IMR-90 (cell line): ENCODE measurements around the gene ACTMAP. TPM values are rescaled to one million over a fixed set of nuclear protein-coding genes. Genes with fewer than 3 reads are reported as not detected.
"Not testable (repeated sequence)": the region's sequence is repeated elsewhere in the genome, so short reads cannot be mapped to it uniquely, and the experiment has no call there.

ENCODE experiments used
- ATAC-seq: fragments of 200-7000 bp; cut with Tn5 transposase; 2 replicates; pipeline ENCODE4 v1.9.1; 2020; ENCODE audit warnings: low read depth, mild to moderate bottlenecking, moderate library complexity
- BruUV-seq: library from RNA; stranded (reverse); fragments of 400-500 nt; replicated peaks from 2 replicates; lab custom pipeline; 2021; lab: Mats Ljungman, UMichigan
- CTCF ChIA-PET: fragments of 300-600 bp; formaldehyde crosslinking; extraction: SDS; loops from one replicate; lab custom pipeline; 2021; ENCODE audit warnings: antibody characterized with exemption; lab: Yijun Ruan, JAX
- POLR2A ChIA-PET: fragments of 300-600 bp; sonication (Branson Sonifier 250); formaldehyde crosslinking; loops from one replicate; lab custom pipeline; 2022; ENCODE audit warnings: antibody characterized with exemption; ENCODE audit not compliant: unreplicated experiment; lab: Charles Lee
- DNase-seq: peaks from one replicate; pipeline ENCODE4 v3.0.0; 2013
- H2AFZ ChIP-seq: replicated peaks from 2 replicates; pipeline ENCODE3; 2013; ENCODE audit warnings: low read length, mild to moderate bottlenecking; ENCODE audit not compliant: poor library complexity
- H2AK5ac ChIP-seq: 2 replicates; pipeline ENCODE4 v1.6.1; 2013; ENCODE audit warnings: low read depth, low read length, inconsistent platforms
- H2AK9ac ChIP-seq: replicated peaks from 2 replicates; pipeline ENCODE3; 2013; ENCODE audit warnings: mild to moderate bottlenecking, low read depth, low read length, moderate library complexity; ENCODE audit not compliant: poor library complexity
- H2BK120ac ChIP-seq: 2 replicates; pipeline ENCODE4 v1.6.1; 2013; ENCODE audit warnings: low read depth, low read length, inconsistent platforms
- H2BK15ac ChIP-seq: 3 replicates; pipeline ENCODE4 v1.6.1; 2013; ENCODE audit warnings: low read depth, low read length, inconsistent platforms
- H2BK20ac ChIP-seq: 2 replicates; pipeline ENCODE4 v1.6.1; 2013; ENCODE audit warnings: low read depth, mild to moderate bottlenecking, inconsistent platforms, low read length, moderate library complexity
- H2BK5ac ChIP-seq: 2 replicates; pipeline ENCODE4 v1.6.1; 2013; ENCODE audit warnings: mild to moderate bottlenecking, low read depth, low read length, inconsistent platforms; ENCODE audit not compliant: poor library complexity, severe bottlenecking
- H3K14ac ChIP-seq: replicated peaks from 2 replicates; pipeline ENCODE4 v1.6.1; 2013; ENCODE audit warnings: low read depth, low read length, inconsistent platforms
- H3K18ac ChIP-seq: 2 replicates; pipeline ENCODE4 v1.6.1; 2013; ENCODE audit warnings: low read depth, low read length, control low read depth
- H3K23ac ChIP-seq: 2 replicates; pipeline ENCODE4 v1.6.1; 2013; ENCODE audit warnings: low read depth, low read length, inconsistent platforms
- H3K27ac ChIP-seq: 2 replicates; pipeline ENCODE4 v1.5.1; 2013; ENCODE audit warnings: mild to moderate bottlenecking, control low read depth, low read length; ENCODE audit not compliant: insufficient read depth
- H3K27me3 ChIP-seq: 2 replicates; pipeline ENCODE4 v1.6.1; 2013; ENCODE audit warnings: low read length; ENCODE audit not compliant: control insufficient read depth, insufficient read depth
- H3K36me3 ChIP-seq: 2 replicates; pipeline ENCODE4 v1.6.1; 2013; ENCODE audit warnings: low read length, mixed read lengths; ENCODE audit not compliant: control insufficient read depth, insufficient read depth
- H3K4ac ChIP-seq: 2 replicates; pipeline ENCODE4 v1.6.1; 2013; ENCODE audit warnings: low read depth, low read length, inconsistent platforms
- H3K4me1 ChIP-seq: 2 replicates; pipeline ENCODE4 v1.6.1; 2013; ENCODE audit warnings: low read length, mixed read lengths; ENCODE audit not compliant: control insufficient read depth, insufficient read depth
- H3K4me2 ChIP-seq: 2 replicates; pipeline ENCODE4 v1.6.1; 2013; ENCODE audit warnings: low read depth, mild to moderate bottlenecking, control low read depth, low read length, moderate library complexity
- H3K4me3 ChIP-seq: 2 replicates; pipeline ENCODE4 v1.5.1; 2013; ENCODE audit warnings: low read depth, mild to moderate bottlenecking, control low read depth, low read length, moderate library complexity; ENCODE audit not compliant: insufficient read depth
- H3K56ac ChIP-seq: 2 replicates; pipeline ENCODE4 v1.6.1; 2013; ENCODE audit warnings: low read length, inconsistent platforms; ENCODE audit not compliant: insufficient read depth; ENCODE audit errors: extremely low read depth
- H3K79me1 ChIP-seq, 2 experiments: 2 replicates each; pipeline ENCODE4 v1.6.1; 2013; ENCODE audit warnings: low read length in 2 of 2, inconsistent platforms in 1 of 2, low read depth in 1 of 2
- H3K9ac ChIP-seq: 2 replicates; pipeline ENCODE4 v1.6.1; 2013; ENCODE audit warnings: low read depth, low read length, control low read depth
- H3K9me1 ChIP-seq: 2 replicates; pipeline ENCODE4 v1.6.1; 2013; ENCODE audit warnings: low read length, inconsistent platforms; ENCODE audit not compliant: insufficient read depth
- H3K9me3 ChIP-seq: 2 replicates; pipeline ENCODE4 v1.6.1; 2013; ENCODE audit warnings: low read length; ENCODE audit not compliant: control insufficient read depth, insufficient read depth
- H4K20me1 ChIP-seq: 2 replicates; pipeline ENCODE4 v1.6.1; 2013; ENCODE audit warnings: low read length, inconsistent platforms; ENCODE audit not compliant: insufficient read depth
- H4K5ac ChIP-seq: 2 replicates; pipeline ENCODE4 v1.6.1; 2013; ENCODE audit warnings: mild to moderate bottlenecking, low read depth, low read length, control low read depth
- H4K8ac ChIP-seq, 2 experiments: 2 replicates each; pipeline ENCODE4 v1.6.1; 2013; ENCODE audit warnings: low read depth in 2 of 2, low read length in 2 of 2, control low read depth in 1 of 2, inconsistent platforms in 1 of 2
- H4K91ac ChIP-seq: 2 replicates; pipeline ENCODE4 v1.6.1; 2013; ENCODE audit warnings: low read depth, low read length, inconsistent platforms; ENCODE audit not compliant: insufficient read depth
- WGBS, 2 experiments: methylation state at CpG; one replicate each; pipeline versions ENCODE4 v1.1.5 to v1.1.7; 2013; ENCODE audit warnings: missing lambda C conversion rate in 2 of 2; ENCODE audit not compliant: insufficient read length in 1 of 2; ENCODE audit errors: extremely low coverage in 2 of 2; 5-methylcytosine and 5-hydroxymethylcytosine counted together
- dilution Hi-C: fragments of 300-500 bp; cut with HindIII; formaldehyde crosslinking; loops from one replicate; pipeline ENCODE4 v1.14.3; 2018; ENCODE audit warnings: low sequenced_read_pairs; ENCODE audit not compliant: unreplicated experiment
- in situ Hi-C: fragments of 300-500 bp; cut with MboI; formaldehyde crosslinking; loops from 3 replicates; pipeline ENCODE4 v1.14.3; 2019; ENCODE audit warnings: low sequenced_read_pairs, inconsistent platforms, mixed read lengths
- intact Hi-C: fragments of 100-400 bp; cut with micrococcal nuclease; formaldehyde crosslinking; loops from 2 replicates; pipeline ENCODE4 v1.10.0; 2022
- polyA plus RNA-seq, 3 experiments: library from polyadenylated mRNA; depleted of rRNA; stranded (reverse); fragments of >200 nt; gene quantifications; 2 replicates each; pipeline ENCODE4 v1.2.3, GENCODE V29; 2012; ENCODE audit warnings: low replicate concordance in 1 of 3
- total RNA-seq: library from RNA; depleted of rRNA; stranded (reverse); fragments of >200 nt; gene quantifications from 2 replicates; pipeline ENCODE4 v1.2.3, GENCODE V29; 2012

ACTMAP gene
- total and polyA plus RNA-seq, 2 of the 4 experiments (the other 2 are of a cell fraction) = 0.54 to 5.4 TPM

- H3K79me1 ChIP-seq, H2BK20ac ChIP-seq, H2BK5ac ChIP-seq, H3K4ac ChIP-seq, H4K8ac ChIP-seq, H3K14ac ChIP-seq, H3K4me3 ChIP-seq, H3K9ac ChIP-seq, H3K4me2 ChIP-seq, H2AK9ac ChIP-seq, H3K9me3 ChIP-seq, H3K23ac ChIP-seq, H3K18ac ChIP-seq, DNase-seq, POLR2A ChIA-PET, H3K4me1 ChIP-seq, H2BK15ac ChIP-seq, dilution Hi-C loops, H2AFZ ChIP-seq, BruUV-seq, H3K9me1 ChIP-seq, H3K56ac ChIP-seq, H2AK5ac ChIP-seq, H4K20me1 ChIP-seq, ATAC-seq, H4K91ac ChIP-seq, H4K5ac ChIP-seq, H2BK120ac ChIP-seq, H3K27me3 ChIP-seq, in situ Hi-C loops, intact Hi-C loops, H3K27ac ChIP-seq: not testable (repeated sequence)
- 100% methylated on average over 3 of the region's 16 CpGs; no CpG with 5 or more reads in 1 of the 2 experiments for WGBS, 2 experiments
- CTCF ChIA-PET = interaction anchor here (1.0 kb wide), 1 partner anchor 13 kb away, joined by 4 read pairs; no protein-coding TSS in a partner anchor
- H3K36me3 ChIP-seq = peaks cover 72% of the 10 kb centered on the region
These were observed 18.0 kb downstream of the ACTMAP start for GRCh38 chr19:40732304-40732703.

GRCh38 chr19:40730065-40730464, 20.2 kb downstream of the ACTMAP start:
- ATAC-seq, H2AK5ac ChIP-seq, H3K9ac ChIP-seq, H3K14ac ChIP-seq, H3K4me1 ChIP-seq, H3K9me3 ChIP-seq, in situ Hi-C loops, H4K8ac ChIP-seq, H2BK20ac ChIP-seq, H2BK120ac ChIP-seq, H2BK15ac ChIP-seq, H3K4me2 ChIP-seq, dilution Hi-C loops, DNase-seq, H3K56ac ChIP-seq, H2BK5ac ChIP-seq, BruUV-seq, H3K27ac ChIP-seq, H4K91ac ChIP-seq, H2AFZ ChIP-seq, intact Hi-C loops, POLR2A ChIA-PET, H3K18ac ChIP-seq, H4K5ac ChIP-seq, H3K4ac ChIP-seq, H4K20me1 ChIP-seq, H3K4me3 ChIP-seq, H3K27me3 ChIP-seq, H2AK9ac ChIP-seq, H3K23ac ChIP-seq, H3K9me1 ChIP-seq: not testable (repeated sequence)
- peaks cover 20 to 24% of the 10 kb centered on the region in 2 experiments for H3K79me1 ChIP-seq
- CTCF ChIA-PET = interaction anchor here (0.8 kb wide), 1 partner anchor 14 kb away, joined by 3 read pairs; no protein-coding TSS in a partner anchor
- H3K36me3 ChIP-seq = peaks cover 69% of the 10 kb centered on the region
- whole genome bisulfite sequencing, 2 experiments = no CpG with 5 or more reads among the region's 5 CpGs
